GM21576 (cell line): ENCODE measurements around the gene TMUB1.
"Not testable (repeated sequence)": the region's sequence is repeated elsewhere in the genome, so short reads cannot be mapped to it uniquely, and the experiment has no call there.

Source experiments
- ATAC-seq: cut with Tn5 transposase; IDR thresholded peaks from one replicate; pipeline ENCODE4 v1.9.1; 2021; ENCODE audit warnings: mild to moderate bottlenecking, moderate library complexity; ENCODE audit not compliant: unreplicated experiment

The TMUB1 gene

GRCh38 chr7:151057506-151057988 lies 25.7 kb downstream of the TMUB1 start, which contains the start of gene CDK5:
CDK5 (minus strand) TSS chr7:151057897; CDS start chr7:151057848, 49 bp downstream.
- peak; percentile 7 for ATAC-seq

- ATAC-seq, result no peak
These were observed 26.4 kb downstream of the TMUB1 start for GRCh38 chr7:151056666-151057505.

GRCh38 chr7:151056283-151056665 lies 27.0 kb downstream of the TMUB1 start:
- ATAC-seq, result no peak

GRCh38 chr7:151053751-151054150 lies 29.5 kb downstream of the TMUB1 start:
- no peak for ATAC-seq

GRCh38 chr7:151053096-151053495 lies 30.2 kb downstream of the TMUB1 start:
- ATAC-seq, result no peak

GRCh38 chr7:151051108-151051507 lies 32.2 kb downstream of the TMUB1 start:
- no peak for ATAC-seq

- no peak for ATAC-seq
These were observed 34.3 kb downstream of the TMUB1 start for GRCh38 chr7:151048911-151049463.

- ATAC-seq, result no peak
These were observed 35.1 kb downstream of the TMUB1 start, which contains the start of gene ASIC3 for GRCh38 chr7:151047976-151048815. ASIC3 (plus strand) TSS chr7:151048531; CDS start chr7:151048886, 355 bp downstream.

- ATAC-seq, result no peak
These were observed 36.4 kb downstream of the TMUB1 start for GRCh38 chr7:151046603-151047573.

- ATAC-seq, result no peak
These were observed 37.3 kb downstream of the TMUB1 start for GRCh38 chr7:151045967-151046366.

- no peak for ATAC-seq
These were observed 38.0 kb downstream of the TMUB1 start for GRCh38 chr7:151045262-151045661.

- ATAC-seq, result no peak
These were observed 39.3 kb downstream of the TMUB1 start for GRCh38 chr7:151043959-151044358.

GRCh38 chr7:151043449-151043848 lies 39.8 kb downstream of the TMUB1 start:
- not testable (repeated sequence) for ATAC-seq

GRCh38 chr7:151040616-151041375 lies 42.5 kb downstream of the TMUB1 start:
- ATAC-seq, result no peak

- no peak for ATAC-seq
These were observed 43.3 kb downstream of the TMUB1 start for GRCh38 chr7:151039850-151040548.

- no peak for ATAC-seq
These were observed 44.1 kb downstream of the TMUB1 start for GRCh38 chr7:151038951-151039849.

GRCh38 chr7:151035902-151036301 lies 47.4 kb downstream of the TMUB1 start:
- no peak for ATAC-seq
